Embryonic facial prominence (tissue), 1 donor: ENCODE results near the gene HS2ST1.

Experiments used
- DNase-seq: peaks from one replicate; pipeline ENCODE4 v3.0.0-alpha.2; 2016; ENCODE audit errors: extremely low spot score

The HS2ST1 gene

DNA sequence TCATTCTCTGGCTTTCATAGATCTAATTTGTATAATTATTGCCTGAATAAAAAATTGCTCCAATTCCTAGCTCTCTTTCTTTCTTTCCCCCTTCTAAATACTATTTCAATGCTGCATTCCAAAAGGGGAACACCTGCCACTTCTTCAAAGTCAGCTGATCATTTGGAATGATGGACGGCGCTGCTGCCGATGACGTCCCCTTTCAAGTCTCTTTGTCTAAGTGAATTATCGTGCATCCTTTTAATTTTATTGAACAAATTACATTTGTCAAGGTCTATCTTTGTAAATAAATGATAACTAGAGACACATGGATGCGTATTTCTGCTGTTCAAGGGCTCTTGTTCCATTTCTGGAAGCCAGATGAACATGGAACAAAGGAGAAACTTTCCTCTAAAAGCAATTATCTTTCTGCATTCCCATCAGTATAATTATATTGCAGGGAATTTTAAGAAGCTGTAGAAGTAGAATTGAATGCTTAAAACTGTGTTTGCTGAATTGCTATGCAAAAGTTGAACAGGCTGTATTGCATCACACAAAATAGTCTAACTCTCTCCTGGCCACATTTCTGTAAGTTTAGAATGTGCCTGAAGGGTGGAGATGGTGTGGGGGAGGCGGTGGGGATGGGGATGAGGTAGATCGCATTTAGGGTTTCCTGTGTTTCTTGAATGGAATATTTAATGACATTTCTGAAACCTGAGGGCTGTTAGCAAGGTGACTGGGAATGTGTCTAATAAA is 222.3 kb downstream of the HS2ST1 start:
- no peak for DNase-seq

DNA sequence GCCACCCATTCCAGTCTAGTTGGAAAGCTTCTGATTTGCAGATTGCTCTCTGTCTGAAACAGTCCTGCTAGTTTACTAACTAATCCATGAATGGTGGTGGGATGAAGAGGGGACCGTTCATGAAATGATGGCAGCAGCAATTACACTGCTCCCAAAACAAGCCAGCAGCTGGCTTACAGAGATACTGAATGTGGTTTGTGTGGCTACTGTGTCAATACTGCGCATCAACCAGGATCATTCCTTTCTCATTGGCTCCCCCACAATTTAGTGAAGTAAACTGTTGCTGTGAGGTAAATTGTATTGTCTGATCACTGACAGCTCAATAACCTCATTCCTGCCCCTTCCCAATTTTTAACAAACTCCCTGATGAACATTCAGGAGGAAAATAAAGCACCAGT is 222.9 kb downstream of the HS2ST1 start:
- no peak for DNase-seq

DNA sequence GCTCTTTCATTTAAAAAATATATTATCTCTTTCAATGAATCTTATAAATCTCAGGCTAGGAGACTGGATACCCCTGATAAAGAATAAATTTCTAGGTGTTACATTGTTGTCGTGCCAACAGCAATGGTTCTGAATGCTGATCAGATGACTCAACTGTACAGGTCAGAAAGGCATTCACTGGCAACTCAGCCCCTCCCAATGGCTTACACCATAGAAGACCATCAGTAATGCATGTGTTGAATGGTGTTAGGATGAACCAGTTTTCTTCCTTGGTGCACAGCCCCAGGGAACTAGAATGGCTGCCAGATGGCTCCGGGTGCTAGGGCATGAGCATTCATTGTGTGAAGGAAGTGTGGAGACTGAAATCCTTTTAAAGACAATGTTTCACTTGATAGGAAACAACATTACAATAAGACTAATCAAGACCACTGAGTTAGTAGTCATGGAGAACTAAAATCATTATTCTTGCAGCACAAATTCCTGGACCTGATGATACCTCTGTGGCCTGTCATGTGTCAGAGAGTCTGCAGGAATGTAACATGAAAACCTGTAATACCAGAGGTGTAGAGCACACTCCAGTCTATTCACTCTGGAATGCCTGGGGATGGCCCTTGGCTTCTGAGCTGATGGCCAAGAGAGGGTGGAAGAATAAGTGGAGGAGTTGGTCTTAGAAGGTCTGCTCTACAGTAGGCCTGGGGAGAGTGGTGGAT is 226.6 kb downstream of the HS2ST1 start:
- no peak for DNase-seq

DNA sequence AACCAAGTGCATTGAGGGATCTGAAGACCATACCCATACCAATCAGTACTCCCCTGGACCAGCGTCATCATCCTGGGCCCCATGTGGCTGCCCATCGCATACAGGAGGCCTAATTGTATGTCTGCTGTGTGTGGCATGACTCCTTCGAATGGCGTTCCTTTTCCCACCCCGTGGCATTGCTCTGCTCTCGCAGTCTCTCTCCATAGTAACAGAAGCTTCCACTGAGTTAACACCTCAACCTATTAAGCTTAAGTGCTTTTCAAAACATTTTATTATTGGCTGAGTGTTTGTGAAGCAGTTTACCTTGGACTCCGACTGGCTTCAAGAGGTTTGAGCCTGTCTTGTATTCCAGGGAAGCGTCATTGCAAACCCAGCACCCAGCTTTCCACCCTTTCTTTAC is 227.1 kb downstream of the HS2ST1 start:
- no peak for DNase-seq

DNA sequence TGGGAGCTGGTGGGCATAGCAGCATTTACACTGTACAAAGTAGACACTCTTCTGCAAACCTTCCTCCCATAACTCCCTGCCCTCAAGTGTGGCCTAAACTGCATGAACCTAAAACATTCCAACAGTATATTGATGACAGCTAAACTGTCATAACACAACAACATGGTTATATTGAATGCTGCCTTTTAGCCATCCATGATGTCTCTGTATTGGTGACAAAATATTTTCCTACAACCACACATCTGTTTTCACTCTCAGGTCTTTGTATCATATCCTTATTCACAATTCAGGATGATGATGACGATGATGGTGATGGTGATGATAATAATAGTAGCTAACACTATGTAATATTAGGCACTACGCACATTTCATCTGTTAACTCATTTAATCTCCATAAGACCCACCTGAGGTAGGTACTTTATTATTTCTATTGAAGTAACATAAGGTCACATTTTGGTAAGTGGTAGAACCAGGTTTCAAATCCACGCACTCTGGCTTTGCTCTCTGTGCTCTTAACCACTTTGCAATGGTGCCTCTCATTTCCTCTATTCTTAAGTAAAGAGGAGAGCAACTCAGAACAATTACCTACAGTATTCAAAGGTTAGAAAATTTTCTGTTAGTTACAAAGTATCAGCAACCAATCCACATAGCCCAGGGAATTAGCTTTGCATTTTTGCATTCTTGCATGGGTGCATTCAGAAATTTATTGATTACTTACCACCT is 229.1 kb downstream of the HS2ST1 start:
- no peak for DNase-seq

DNA sequence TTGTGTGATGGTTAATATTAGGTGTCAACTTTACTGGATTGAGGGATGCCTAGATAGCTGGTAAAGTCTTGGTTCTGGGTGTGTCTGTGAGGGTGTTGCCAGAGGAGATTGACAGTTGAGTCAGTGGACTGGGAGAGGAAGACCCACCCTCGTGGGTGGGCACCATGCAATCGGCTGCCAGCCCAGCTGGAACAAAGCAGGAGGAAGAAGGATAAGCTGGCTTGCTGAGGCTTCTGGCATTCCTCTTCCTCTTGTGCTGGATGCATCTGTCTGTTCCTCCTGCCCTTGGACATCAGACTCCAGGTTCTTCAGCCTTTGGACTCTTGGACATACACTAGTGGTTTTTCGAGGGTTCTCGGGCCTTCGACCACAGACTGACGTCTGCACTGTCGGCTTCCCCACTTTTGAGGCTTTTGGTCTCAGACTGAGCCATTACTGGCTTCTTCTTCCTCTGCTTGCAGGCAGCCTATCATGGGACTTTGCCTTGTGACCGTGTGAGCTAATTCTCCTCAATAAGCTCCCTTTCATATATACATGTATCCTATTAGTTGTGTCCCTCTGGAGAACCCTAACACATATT is 230.0 kb downstream of the HS2ST1 start:
- DNase-seq: no peak

DNA sequence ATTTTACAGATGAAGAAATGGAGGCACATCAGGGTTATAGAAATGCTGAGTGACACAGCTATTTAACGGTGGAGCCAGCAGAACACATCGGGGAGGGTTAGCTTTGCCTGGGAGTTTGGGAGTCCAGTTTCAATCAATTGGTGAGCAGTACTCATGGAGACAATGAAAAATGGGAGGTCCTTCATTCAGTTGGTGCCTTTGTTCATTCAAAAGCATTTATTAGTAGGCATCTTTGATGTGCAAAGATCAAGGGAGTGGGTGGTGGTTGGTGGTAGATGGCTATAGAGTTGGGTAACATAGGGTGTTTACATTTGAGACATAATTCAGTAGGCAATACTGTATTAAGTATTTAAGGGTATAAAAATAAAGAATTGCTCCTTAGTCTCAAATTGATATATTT is 230.5 kb downstream of the HS2ST1 start:
- DNase-seq: no peak

DNA sequence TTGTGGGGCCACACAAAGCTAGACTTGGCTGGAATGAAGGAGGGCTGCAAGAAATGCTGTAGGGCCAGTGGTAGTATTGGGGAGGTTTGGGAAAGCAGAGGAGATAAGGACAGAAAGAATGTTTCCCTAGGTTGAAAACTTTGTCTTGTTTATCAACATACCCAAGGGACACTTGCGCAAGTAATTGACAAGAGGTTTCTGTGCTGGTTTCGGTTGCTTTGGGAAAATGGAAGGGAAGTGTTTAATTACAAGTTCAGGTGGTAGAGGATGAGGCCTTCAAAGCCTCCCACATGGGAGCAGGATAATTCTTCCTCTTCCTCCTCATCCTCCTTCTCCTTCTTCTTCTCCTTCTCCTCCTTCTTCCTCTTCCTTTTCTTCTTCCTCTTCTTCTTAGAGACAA is 232.1 kb downstream of the HS2ST1 start:
- no peak for DNase-seq

DNA sequence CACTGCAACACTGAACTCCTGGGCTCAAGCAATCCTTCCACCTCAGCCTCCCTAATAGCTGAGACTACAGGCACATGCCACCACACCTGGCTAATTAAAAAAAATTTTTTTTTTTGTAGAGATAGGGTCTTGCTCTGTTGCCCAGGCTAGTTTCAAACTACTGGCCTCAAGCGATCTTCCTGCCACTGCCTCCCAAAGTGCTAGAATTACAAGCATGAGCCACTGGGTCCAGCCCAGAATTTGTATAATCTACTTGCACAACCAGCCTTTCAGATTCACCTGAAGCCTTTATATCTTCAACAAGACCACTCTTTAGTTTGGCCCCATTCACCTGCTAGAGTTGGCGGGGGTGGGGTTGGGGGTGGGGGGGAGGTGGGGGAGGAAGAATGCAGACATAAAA is 232.6 kb downstream of the HS2ST1 start:
- DNase-seq: no peak

DNA sequence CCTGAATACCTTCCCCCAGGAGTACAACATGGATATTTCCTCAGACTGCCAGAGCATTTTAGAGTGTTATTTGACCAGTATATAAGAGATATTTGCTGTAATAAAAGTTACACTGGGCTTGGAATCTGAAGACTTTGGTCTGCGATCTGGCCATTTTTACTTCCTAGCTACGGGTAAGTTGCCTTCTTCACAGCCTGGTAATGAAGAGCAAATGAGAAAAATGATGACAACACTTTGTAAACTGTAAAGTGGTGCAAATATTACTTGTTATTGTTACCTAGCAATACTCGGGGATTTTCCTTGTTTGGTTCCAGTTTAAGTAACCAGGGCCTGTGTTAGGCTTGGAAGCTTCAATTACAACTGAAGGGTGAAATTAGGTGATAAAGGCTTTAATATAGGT is 233.4 kb downstream of the HS2ST1 start:
- DNase-seq: no peak

DNA sequence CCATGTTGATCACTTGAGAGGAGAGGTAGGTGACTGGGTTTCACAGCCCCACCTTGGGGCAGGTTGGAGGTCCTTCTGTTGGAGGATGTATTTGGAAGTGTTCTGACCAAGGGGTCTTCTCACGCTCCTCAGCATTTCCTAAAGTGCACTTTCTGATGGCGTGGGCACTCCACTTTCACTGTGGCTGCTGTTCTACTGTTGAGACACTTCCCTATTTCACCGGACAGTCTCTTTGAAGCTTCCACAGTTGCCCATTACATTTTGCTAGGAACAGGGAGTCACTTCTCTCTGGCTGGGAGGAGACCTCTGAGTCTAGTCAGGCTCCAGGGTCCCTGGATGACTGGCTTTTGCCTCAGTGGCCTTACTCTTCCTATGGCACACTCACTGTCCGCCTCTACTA is 234.2 kb downstream of the HS2ST1 start:
- no peak for DNase-seq

DNA sequence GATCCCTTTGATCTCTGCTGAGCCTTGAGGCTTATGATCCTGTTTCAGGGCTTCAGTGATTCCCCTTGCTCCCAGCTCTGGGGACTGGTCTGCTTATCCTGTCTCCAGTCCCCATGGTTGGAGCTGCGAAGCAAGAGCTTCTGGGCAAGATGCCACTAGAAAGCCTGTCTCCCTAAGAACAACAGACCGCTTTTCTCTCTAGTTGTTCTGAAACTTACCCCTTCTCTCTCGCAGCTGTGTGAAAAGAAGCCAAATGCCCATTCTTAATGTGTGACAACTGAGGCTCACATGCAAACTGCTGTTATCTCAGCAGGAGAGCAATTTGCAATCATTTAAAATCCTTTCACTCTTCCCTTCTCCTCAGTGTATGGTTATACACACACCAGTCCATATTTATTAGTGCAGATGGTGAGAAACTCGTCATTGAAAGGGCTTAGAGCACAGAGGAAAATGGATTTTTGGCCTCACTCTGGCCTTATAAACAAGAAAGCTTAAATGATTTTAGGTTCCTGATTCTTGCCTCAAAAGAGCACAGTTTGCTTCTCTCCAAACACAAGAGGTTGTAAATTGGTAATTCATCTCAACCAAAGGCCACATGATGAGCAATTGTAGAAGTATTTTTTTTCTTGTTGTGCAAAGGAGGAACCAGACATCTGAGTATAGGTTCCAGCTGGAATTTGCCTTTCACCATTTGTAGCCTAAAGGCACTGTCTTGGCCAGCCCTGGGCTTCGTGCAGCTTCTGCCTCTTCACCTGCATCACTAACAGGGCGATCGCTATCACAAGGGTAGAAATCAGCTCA is 235.0 kb downstream of the HS2ST1 start:
- no peak for DNase-seq

DNA sequence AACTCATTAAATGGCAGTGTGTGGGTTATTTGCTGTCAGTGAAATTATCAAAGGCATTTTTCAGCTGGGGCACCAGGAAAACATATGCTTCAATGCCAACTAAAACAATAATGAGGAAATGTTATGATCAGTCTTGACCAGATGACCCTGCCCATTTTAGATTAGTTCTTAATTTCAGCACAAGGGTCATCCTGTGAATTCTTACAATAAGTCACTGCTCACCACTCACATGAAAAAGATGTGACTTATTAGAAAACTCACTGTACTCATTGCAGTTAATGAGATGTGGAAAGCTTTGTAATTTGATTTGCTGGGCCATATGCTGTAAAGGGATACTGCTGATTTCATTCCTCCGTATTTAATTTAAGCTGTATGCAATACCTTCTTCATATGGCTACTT is 235.7 kb downstream of the HS2ST1 start:
- DNase-seq: no peak

DNA sequence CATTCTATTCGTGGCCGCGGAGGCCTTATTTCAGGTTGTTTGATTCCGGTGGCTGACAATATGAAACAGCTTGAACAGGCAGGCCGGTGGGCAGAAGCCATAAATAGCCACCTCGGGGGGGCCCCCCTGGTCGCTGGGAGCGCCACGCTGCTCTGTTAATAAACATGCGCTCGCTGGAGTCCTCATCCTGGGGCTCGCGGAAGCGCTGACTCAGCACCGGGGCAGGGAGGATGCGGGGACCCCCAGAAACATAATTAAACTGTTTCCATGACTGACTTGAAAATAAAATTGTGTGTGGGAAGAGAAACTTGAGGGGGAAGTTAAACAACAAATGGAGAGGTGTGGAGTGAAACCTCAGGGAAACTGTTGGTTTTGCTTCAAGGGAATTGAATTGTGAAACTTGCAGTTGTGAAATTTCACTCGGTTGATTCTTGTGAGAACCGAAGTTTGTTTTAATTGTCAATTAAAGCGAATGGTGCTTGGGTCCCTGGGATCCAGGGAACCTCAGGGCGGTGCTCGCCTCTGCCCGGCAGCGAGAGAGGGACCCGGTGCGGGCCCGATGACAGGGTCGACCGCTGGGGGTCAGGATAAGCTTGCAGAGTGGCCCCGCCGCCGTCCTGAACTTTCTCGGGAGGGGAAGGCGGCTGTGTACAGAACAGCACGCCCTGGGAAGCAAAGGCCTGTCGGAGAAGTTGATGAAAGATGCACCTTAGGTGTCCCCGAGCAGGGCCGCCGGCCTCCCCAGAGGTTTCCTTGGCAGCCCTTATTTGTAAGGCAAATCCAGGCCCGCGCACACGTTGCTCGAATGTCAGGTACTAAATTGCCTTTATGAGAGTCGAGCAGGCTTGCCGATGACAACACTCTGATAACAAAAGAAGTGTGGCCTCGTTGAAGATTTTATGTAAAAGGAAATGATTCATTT is 237.3 kb downstream of the HS2ST1 start:
- DNase-seq: no peak

DNA sequence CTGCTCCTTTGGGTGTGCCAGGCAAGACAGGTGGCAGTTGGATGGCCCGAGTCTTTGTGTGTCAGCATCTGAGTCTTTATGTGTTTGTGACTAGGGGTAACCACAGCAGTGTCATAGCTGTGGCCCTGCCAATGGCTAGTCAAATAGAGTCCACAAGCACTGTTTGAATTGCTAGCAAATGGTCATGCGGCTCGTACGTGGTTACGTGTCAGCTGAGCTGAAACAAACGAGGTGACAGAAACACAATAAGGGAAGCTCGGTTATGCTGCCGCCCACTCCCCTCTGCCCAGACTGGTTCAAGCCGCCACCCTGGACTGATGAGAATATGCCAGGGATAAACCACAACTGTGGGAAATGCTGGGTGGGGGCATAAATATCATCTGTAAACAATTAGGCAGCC is 239.9 kb downstream of the HS2ST1 start:
- DNase-seq: no peak

DNA sequence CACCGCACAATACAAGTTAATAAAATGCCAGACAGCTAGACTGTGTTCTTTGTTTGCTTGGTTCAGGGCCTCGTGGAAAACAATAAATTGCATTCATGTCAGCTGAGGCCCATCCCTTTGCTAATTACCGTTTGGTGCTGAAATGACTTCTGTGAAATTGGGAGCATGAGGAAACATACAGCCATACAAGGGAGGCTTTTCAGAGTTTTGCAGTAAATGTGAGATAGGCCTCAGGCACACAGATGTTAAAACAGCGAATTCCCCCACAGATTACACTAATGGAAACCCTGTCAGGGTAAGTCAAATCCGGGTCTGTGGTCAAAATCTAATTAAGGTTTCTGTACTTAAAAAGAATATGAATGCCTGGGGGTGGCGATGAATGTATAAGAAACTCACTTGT is 240.7 kb downstream of the HS2ST1 start:
- no peak for DNase-seq

DNA sequence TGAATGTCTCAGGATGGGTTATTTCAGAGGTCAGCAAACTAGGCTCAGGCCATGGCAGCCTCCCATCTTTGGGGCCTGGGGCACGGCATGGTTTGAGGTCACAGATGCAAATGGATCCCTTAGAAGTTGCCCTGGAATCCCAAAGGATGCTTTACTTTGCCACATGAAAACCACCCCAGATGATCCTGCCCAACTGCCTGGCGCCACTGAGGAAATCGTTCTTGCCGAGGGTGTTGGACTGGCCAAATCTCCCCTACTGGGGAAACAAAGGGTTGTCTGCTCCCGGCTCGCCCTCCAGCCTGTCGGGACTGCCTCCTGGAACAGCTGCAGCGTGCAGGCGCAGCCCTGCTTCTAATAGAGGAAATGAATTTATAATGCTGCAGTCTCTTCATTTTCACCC is 241.2 kb downstream of the HS2ST1 start:
- no peak for DNase-seq

DNA sequence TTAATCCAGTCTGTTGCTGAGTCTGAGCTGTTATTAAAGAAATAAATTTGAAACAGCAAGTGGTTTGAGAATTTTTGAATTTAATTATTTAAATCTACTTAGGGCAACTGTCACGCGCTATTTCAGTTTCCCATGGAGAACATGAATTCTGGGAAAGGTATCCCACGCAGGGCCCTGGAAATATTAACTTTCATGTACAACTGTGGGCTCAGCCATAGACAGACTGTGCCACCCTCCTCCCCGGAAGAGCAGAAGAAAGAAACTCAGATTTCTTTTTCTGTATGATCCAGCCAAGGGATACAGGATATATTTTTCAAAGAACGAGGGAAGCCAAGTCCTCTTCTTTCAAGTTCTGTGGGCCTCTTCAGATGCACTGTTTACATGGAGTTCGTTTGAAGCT is 241.7 kb downstream of the HS2ST1 start:
- DNase-seq: no peak

DNA sequence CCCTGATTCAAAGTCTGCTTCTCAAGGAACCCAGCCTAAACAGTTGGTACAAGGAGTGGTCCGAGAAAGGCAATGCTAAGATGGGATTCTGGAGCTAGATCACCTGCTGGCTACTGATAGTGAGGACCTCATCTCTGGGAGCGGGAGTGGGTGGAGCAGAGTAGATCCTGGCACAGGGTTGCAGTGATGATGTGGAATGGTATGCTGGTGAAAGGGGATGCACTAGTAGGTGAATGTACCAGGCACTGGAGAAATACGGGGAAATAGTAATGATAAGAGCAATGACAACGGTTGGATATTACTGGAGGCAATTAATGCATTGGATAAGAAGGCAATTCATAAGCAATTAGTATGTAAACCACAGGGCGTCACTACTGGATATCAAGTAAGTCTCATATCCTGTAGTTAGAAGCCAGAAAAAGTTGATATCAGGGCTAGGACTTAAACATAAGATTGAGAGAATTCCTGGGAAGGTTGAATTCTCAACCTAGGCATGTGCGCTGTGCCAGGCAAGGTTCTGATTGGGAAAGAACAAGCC is 245.0 kb downstream of the HS2ST1 start:
- no peak for DNase-seq
